OCI-LY1 (cell line): ENCODE data around the gene DOCK1.

Source experiments
- CTCF ChIP-seq: fragments of 200-600 bp; sonication (generic), shearing (Covaris generic); IDR thresholded peaks from 2 replicates; pipeline ENCODE4 v1.5.1; 2017; ENCODE audit warnings: mild to moderate bottlenecking, antibody characterized with exemption, low read length, moderate library complexity, mixed read lengths
- EZH2 ChIP-seq: fragments of 200-600 bp; sonication (generic), shearing (Covaris generic); IDR thresholded peaks from 2 replicates; pipeline ENCODE4 v1.8.0; 2017; ENCODE audit warnings: borderline replicate concordance, mixed run types, mild to moderate bottlenecking, antibody characterized with exemption, low read length, moderate library complexity, mixed read lengths

GRCh38 chr10:127332631-127333030 lies 427.4 kb downstream of the DOCK1 start:
- TF ChIP-seq CTCF (no peak), EZH2 (no peak)
